ENCODE measurements around the gene TAAR8.
A peak's percentile ranks its signal among the peaks of the same experiment; 100 is the strongest.
"Not testable (repeated sequence)": the region's sequence is repeated elsewhere in the genome, so short reads cannot be mapped to it uniquely, and the experiment has no call there.

Gene TAAR8

GRCh38 chr6:132548746-132549463 is 3.6 kb upstream of the TAAR8 start:
- DNase-seq (ENCODE audit: low spot score), result no peak

GRCh38 chr6:132551214-132551613 is 1.3 kb upstream of the TAAR8 start:
- no peak for DNase-seq (ENCODE audit: low spot score)

GRCh38 chr6:132560087-132560486 is 7.6 kb downstream of the TAAR8 start:
- DNase-seq (ENCODE audit: low spot score), result not testable (repeated sequence)

- DNase-seq (ENCODE audit: low spot score), result no peak
Measured at GRCh38 chr6:132566404-132566803, 13.9 kb downstream of the TAAR8 start.

GRCh38 chr6:132567566-132567965 is 15.1 kb downstream of the TAAR8 start:
- DNase-seq (ENCODE audit: low spot score), result no peak

GRCh38 chr6:132568611-132569010 is 16.1 kb downstream of the TAAR8 start:
- no peak for DNase-seq (ENCODE audit: low spot score)

GRCh38 chr6:132569170-132569569 is 16.7 kb downstream of the TAAR8 start:
- no peak for DNase-seq (ENCODE audit: low spot score)

GRCh38 chr6:132570221-132570777 is 17.8 kb downstream of the TAAR8 start, which contains the start of gene TAAR6:
Gene TAAR6, plus strand, starts transcription at chr6:132570322. Its CDS starts 0 bp downstream, at chr6:132570322.
- DNase-seq (ENCODE audit: low spot score), result no peak

GRCh38 chr6:132571774-132572173 is 19.3 kb downstream of the TAAR8 start:
- no peak for DNase-seq (ENCODE audit: low spot score)

GRCh38 chr6:132584698-132585097 is 32.2 kb downstream of the TAAR8 start:
- no peak for DNase-seq (ENCODE audit: low spot score)

GRCh38 chr6:132587424-132587823 is 35.0 kb downstream of the TAAR8 start:
- no peak for DNase-seq (ENCODE audit: low spot score)

GRCh38 chr6:132589454-132589853 is 37.0 kb downstream of the TAAR8 start, which contains the start of gene TAAR5:
Gene TAAR5, minus strand, starts transcription at chr6:132589741. Its CDS starts 55 bp downstream, at chr6:132589686.
- DNase-seq (ENCODE audit: low spot score), result no peak

GRCh38 chr6:132590362-132590761 is 37.9 kb downstream of the TAAR8 start:
- DNase-seq (ENCODE audit: low spot score), result no peak

- no peak for DNase-seq (ENCODE audit: low spot score)
Measured at GRCh38 chr6:132592855-132593254, 40.4 kb downstream of the TAAR8 start.

GRCh38 chr6:132596201-132596600 is 43.7 kb downstream of the TAAR8 start:
- DNase-seq (ENCODE audit: low spot score), result no peak

GRCh38 chr6:132598473-132598872 is 46.0 kb downstream of the TAAR8 start:
- DNase-seq (ENCODE audit: low spot score), result peak; percentile 38

GRCh38 chr6:132600900-132601299 is 48.4 kb downstream of the TAAR8 start:
- not testable (repeated sequence) for DNase-seq (ENCODE audit: low spot score)
